Activated effector memory CD4-positive, alpha-beta T cell treated with anti-CD3 and anti-CD28 coated beads, Interleukin-2, amount 50 U/mL, for 16 hours (primary cell): ENCODE measurements around the gene TLNRD1.

Experiments
- DNase-seq: peaks from one replicate; pipeline ENCODE4 v3.0.0-alpha.2; 2020

The TLNRD1 gene

DNA sequence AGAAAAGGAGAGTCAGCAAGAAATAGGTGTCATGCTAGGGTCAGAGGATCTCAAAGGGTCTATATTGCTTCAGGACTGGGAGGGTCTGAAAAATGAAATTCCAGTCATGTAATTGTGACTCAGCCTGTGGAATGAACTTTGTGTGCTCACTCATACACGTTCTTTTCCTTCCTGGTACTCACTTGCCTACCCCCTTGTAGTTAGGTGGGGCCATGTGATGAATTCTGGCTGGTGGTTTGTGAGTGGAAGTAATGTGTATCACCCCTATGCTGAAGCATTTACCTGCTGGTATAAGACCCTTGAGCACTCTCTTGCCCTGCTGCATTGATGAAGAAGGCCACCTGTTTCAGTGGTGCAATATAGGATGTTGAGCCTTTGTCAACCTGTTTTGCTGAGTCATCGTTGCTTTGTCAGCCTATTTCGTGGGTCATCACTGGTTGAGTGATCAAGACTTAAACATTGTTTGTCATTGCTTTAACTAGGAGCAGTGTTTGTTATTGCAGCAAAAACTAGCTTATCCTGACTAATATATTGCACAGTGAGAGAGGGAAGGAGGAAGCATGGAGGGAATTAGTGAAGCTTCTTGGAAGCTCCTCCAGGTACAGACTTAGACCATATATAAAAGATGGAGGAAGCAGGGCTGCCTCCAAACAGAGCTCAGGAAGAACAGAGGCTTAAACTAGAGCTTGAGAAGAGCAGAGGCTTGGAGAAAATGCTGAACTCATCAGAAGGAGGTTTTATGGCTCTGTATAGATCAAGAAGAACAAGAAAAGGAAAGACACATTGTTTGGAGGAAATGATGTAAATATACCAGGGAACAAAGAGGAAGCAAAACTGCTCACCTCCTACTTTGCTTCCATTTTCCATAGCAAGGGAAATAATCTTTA is 28.9 kb downstream of the TLNRD1 start:
- DNase-seq = no peak

DNA sequence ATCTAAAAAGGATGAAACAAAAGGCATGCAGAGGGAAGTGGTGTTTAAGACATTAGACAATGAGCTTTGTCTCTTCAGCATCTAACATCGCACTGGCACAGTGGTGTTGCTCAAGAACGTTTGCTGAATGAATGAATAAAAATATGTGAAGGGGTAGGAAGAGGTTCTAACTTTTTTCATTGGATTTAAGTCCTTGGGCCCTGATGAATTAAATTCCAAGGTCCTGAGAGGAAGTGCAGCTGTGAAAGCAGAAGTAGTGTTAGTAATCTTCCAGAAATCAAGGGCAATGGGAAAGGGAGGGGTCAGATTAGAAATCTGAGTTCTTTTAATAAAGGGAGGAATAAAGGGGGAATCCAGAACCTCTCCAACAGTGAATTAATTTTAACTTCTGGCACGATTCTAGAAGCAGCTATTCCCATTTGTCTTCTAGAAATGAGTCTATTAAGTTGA is 29.6 kb downstream of the TLNRD1 start:
- no peak for DNase-seq

DNA sequence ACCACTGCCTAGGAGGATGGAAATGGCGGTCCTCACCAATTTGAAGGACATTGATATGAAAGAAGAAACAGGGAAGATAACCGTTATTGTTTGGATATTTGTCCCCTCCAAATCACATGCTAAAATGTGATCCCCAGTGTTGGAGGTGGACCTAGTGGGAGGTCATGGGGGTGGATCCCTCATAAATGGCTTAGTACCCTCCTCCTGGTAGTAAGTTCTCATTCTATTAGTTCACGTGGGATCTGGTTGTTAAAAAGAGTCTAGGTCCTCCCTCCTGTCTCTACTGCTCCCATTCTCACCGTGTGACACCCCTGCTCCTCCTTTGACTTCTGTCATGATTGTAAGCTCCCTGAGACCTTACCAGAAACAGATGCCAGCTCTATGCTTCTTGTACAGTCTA is 30.5 kb downstream of the TLNRD1 start:
- DNase-seq = no peak

GRCh38 chr15:81032355-81032754 is 31.6 kb downstream of the TLNRD1 start:
- DNase-seq = no peak

DNA sequence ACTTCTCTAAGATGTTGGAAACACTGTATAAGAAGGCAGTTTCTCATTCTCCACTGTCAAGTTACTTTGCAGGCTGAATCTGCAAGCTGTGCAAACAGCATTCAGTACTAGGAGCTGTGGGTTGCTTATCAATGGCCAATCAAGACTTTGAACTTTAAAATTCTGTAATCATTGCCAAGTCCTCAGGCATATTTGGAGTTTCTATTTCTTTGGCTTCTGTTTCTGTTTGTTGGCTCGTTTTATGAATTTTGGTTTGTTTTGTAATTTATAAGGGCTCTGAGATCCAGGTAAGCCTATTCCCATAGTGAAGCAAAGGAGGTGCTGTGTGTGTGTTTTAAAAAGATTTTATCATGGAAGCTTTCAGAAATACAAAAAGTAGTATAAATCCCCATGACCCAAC is 32.1 kb downstream of the TLNRD1 start:
- no peak for DNase-seq

DNA sequence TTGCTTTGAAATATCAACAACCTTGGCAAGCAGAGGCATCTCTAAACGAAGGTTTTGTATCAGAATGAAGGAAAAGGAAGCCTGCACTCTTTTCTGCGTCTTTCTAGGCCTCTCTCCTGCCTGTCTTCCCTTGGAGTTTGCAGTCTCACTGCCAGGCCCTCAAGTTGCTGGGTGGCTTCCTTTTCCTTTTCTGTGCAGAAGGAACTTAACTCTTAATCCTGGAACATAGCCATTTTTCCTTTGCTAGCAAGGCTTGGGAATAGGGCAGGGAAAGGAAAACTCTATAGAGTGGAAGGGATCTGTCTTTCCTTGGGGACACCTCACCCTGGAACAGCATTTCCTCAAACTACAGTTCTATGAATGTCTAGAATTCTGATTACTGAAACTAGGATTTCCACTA is 32.8 kb downstream of the TLNRD1 start:
- DNase-seq = no peak

DNA sequence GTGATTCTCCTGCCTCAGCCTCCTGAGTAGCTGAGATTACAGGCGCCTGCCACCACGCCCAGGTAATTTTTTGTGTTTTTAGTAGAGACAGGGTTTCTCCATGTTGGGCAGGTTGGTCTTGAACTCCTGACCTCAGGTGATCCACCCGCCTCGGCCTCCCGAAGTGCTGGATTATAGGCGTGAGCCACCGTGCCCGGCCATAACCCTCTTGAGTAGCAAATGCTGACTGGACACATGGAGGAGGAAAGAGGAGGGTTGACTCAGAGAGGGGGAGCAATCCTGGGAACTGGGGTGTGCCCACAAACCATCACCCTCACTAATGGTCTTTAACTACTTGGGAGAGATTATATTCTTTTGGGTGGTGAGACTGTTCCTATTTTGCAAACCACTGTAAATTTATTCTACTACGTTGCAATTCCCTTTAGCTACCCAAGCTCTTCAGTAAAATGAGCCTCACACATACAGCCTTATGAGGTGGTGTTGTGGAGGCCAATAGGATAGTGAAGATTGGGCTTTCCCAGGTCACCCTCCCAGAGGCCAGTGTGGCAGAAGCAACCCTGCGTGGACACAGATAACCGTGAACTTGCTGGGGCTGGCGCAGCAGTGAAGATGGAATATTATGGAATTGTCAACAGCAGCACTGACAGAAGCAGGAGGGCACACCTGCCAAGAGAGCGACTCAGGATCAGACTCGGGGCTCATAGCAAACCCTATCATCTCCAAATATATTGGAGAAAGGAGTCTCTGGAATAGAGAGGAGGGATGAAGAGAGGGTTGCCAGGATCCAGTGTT is 37.4 kb downstream of the TLNRD1 start:
- no peak for DNase-seq

DNA sequence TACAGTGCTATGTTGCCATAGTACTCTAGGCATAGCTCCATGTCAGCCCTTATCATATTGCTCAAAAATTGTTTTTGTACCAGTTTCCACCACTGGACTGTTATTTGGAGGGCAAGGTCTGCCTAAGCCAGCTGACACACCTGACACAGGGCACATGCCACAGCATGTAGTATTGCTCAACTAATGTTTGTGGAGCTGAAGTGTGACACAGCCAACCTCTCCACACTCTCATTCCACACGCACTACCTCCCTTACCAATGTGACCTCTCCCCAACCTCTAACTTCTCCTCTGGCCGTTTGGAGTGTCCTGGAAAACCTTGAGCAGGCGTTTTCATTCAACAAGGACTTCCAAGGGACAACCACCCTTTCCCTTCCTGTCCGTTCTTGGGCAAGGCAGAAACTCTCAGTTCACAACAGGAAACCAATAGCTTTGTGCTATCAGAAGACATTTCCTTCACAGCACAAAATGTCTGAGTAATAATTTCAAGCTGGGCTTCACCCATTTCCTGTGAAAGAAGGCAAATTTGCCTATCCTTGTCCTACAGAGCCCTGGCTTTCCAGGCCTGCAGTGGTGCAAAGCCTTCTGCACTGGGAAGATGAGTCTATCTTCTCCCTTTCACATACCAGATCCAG is 38.4 kb downstream of the TLNRD1 start:
- no peak for DNase-seq

- no peak for DNase-seq
Measured at GRCh38 chr15:81040757-81041156, 40.0 kb downstream of the TLNRD1 start.

DNA sequence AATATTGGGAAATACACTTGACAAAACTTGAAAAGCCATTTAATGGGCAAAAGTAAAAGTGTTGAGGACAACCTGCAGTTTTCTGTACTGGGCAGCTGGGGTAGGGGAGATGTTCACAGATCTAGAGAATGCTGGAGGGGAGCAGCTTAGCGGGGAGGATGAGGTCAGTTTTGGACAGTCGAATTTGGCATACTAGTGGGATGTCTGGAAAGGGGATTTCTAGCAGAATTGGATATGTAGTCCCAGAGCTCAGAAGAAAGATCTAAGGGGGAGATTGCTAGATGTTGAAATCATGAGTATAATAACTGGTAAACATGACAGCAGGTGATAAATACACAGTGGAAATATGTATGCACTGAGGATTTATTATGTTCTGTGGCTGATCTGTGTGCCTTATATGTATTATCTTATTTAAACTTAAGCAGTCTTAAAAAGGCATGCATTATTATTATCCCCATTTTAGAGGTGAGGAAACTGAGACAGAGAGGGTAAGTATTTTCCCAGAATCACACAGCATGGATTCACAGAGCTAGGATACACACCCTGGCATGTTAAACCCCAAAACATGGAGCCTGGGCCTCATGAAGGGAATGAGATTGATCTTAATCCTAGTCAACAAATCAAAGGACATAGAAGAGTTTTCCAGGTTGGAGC is 42.7 kb downstream of the TLNRD1 start:
- DNase-seq = no peak

- no peak for DNase-seq
Measured at GRCh38 chr15:81043935-81044575, 43.3 kb downstream of the TLNRD1 start.

DNA sequence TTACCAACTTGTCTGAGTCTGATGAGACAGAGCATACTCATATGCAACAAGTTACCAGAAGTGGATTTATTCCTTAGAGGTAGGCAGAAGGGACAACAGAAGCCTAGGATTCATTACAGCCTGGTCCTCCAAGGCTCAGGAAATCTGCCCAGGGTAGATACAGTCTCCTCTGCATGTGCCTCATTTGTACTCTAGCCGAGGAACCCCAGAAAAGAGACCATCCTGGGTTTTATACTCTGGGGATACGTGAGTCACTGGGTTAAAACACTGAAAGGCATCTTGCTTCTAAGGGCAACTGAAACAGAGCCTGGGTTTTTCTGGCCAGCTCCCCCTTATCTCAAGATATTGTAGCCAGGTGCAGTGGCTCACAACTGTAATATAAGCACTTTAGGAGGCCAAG is 45.6 kb downstream of the TLNRD1 start:
- DNase-seq = no peak

DNA sequence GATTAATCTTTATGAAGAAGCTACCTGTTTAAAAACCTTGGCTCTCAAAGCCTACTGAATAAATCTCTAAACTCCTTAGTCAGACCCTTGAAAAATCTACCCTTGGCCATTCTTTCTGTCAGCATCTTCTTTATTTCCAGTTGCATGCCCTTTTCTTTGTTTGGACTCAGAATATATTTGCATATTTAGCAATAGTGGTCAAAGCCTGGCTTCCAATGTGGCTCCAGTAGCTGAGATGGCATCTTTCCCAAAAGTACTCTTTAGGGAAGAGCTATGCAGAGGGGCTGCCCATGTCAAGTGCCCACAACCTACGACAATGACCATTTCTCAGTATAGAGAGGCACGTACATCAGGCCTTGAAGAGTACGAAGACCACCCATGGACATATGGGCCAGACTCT is 47.2 kb downstream of the TLNRD1 start:
- no peak for DNase-seq

DNA sequence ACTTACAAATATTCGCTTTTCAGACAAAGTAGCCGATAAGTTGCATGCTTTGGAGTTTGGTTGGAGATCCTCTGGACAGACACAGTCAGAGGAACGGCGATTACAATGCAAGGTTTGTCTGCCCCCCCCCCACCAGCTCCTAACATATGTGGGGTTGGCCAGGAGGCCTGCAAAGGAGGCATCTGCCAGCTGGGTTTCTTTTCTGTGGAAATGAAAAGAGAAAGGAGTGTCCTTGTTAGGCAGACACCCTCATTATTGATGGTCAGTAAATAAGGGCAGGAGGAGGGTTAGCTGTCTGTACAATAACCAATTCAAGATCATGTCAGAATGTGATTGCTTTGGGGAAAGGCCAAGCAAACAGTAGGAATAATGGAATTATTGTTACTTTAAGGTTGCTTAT is 49.1 kb downstream of the TLNRD1 start:
- no peak for DNase-seq

- DNase-seq = no peak
Measured at GRCh38 chr15:81050259-81050658, 49.5 kb downstream of the TLNRD1 start.

DNA sequence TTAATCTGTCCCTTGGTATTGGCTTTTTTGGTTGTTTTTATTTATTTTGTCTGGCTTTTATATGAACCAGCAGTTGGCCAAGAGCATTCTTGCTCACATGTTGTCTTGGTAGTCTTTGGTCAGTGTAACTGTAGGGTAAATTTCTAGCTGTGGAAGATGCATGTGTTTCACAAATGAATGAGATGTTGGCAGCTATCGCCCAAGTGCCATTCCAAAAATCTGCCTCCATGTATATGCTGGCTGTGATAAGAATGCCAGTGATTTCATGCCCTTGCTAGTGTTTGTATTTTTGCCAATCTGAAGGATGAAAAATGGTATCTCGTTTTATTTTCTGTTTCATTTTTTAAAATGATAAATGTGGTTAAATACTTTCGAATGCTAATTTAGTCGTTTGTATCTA is 50.1 kb downstream of the TLNRD1 start:
- DNase-seq = no peak

DNA sequence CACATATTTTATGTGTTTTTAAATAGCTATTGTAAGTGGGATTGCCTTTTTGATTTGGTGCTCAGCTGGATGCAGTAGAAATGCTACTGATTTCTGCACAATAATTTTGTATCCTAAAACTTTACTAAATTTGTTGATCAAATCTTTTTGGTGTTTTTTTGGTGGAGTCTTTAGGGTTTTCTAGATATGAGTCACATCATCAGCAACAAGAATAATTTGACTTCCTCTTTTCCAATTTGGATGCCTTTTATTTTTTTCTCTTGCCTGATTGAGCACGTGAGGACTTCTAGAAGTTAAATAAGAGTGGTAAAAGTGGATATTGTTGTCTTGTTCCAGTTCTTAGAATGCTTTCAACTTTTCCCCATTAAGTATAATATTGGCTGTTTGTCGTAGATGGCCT is 51.3 kb downstream of the TLNRD1 start:
- no peak for DNase-seq

- DNase-seq = no peak
Measured at GRCh38 chr15:81053621-81054020, 52.9 kb downstream of the TLNRD1 start.

DNA sequence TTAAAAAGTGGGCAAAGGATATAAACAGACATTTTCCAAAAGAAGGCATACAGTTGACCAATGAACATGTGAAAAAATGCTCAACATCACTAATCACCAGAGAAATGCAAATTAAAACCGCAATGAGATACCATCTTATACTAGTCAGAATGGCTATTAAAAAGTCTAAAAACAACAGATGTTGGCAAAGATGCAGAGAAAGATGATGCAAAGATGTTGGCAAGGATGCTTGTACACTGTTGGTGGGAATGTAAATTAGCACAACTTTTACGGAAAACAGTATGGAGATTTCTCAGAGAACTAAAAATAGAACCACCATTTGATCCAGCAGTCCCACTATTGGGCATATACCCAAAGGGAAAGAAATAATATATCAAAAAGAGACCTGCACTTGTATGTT is 53.5 kb downstream of the TLNRD1 start:
- DNase-seq = no peak
